B cell (primary cell): ENCODE data around the gene SLC2A4. TPM values are rescaled to one million over a fixed set of nuclear protein-coding genes. Genes with fewer than 3 reads are reported as not detected.

ENCODE experiments used
- ATAC-seq: fragments of 200-7000 bp; cut with Tn5 transposase; one replicate; pipeline ENCODE4 v1.10.0; 2021; ENCODE audit warnings: low read depth, mild to moderate bottlenecking, moderate number of reproducible peaks, moderate library complexity
- CTCF ChIA-PET: fragments of 350-600 bp; sonication (Branson Sonifier 250); formaldehyde crosslinking; loops from one replicate; lab custom pipeline; 2021; ENCODE audit warnings: antibody characterized with exemption, inconsistent platforms; lab: Charles Lee
- POLR2A ChIA-PET: fragments of 350-600 bp; sonication (Branson Sonifier 250); formaldehyde crosslinking; loops from one replicate; lab custom pipeline; 2021; ENCODE audit warnings: antibody characterized with exemption; lab: Charles Lee
- DNase-seq: peaks from one replicate; pipeline ENCODE4 v3.0.0; 2013
- H2AFZ ChIP-seq: 2 replicates; pipeline ENCODE4 v1.6.1; 2012; ENCODE audit warnings: mild to moderate bottlenecking, low read depth, low read length; ENCODE audit not compliant: insufficient read depth, poor library complexity, severe bottlenecking
- H3K27ac ChIP-seq, 2 donors: 1 replicate in 1 of 2; 2 replicates in 1 of 2; pipeline ENCODE4 v1.5.1; 2012 to 2013; ENCODE audit warnings: low read length in 2 of 2, mild to moderate bottlenecking in 2 of 2, moderate library complexity in 1 of 2
- H3K27me3 ChIP-seq, 4 experiments: fragments of 200-600 bp in 1 of 4; sonication (generic) in 1 of 4; replicated peaks in 1 of 4; 1 replicate in 2 of 4; 2 replicates in 2 of 4; pipeline versions ENCODE4 v1.6.1 to v1.7.0; 2013 to 2016; ENCODE audit warnings: low read length in 3 of 4, mild to moderate bottlenecking in 2 of 4, mixed read lengths in 1 of 4, moderate library complexity in 1 of 4; ENCODE audit not compliant: insufficient read depth in 4 of 4, control insufficient read depth in 3 of 4; ENCODE audit errors: control extremely low read depth in 1 of 4
- H3K36me3 ChIP-seq, 2 experiments: replicated peaks in 1 of 2; 1 replicate in 1 of 2; 2 replicates in 1 of 2; pipeline versions ENCODE4 v1.6.1 to v1.7.1; 2013; ENCODE audit warnings: low read length in 1 of 2; ENCODE audit not compliant: insufficient read depth in 2 of 2, control insufficient read depth in 1 of 2; ENCODE audit errors: control extremely low read depth in 1 of 2, extremely low read depth in 1 of 2
- H3K4me1 ChIP-seq, 2 donors: fragments of 200-600 bp in 1 of 2; sonication (generic) in 1 of 2; 1 replicate in 1 of 2; 2 replicates in 1 of 2; pipeline versions ENCODE4 v1.5.1 to v1.6.1; 2013 to 2017; ENCODE audit warnings: low read length in 2 of 2; ENCODE audit not compliant: control insufficient read depth in 2 of 2, insufficient read depth in 2 of 2
- H3K4me2 ChIP-seq: replicated peaks from 2 replicates; pipeline ENCODE3; 2012; ENCODE audit warnings: mild to moderate bottlenecking, low read depth, low read length; ENCODE audit not compliant: poor library complexity, severe bottlenecking
- H3K4me3 ChIP-seq, 5 experiments: fragments of 200-600 bp in 1 of 5; sonication (generic) in 1 of 5; 1 replicate in 3 of 5; 2 replicates in 2 of 5; pipeline versions ENCODE4 v1.5.1 to v1.7.0; 2011 to 2016; ENCODE audit warnings: low read length in 4 of 5, mild to moderate bottlenecking in 4 of 5, low read depth in 2 of 5, control low read depth in 1 of 5, moderate library complexity in 1 of 5; ENCODE audit not compliant: insufficient read depth in 1 of 5; ENCODE audit errors: control extremely low read depth in 1 of 5, extremely low read depth in 1 of 5
- H3K79me2 ChIP-seq: fragments of 200-600 bp; sonication (generic); one replicate; pipeline ENCODE4 v1.6.0; 2016; ENCODE audit warnings: low read length; ENCODE audit not compliant: control insufficient read depth, insufficient read depth
- H3K9ac ChIP-seq: fragments of 200-600 bp; sonication (generic); 2 replicates; pipeline ENCODE4 v1.6.1; 2017; ENCODE audit warnings: mild to moderate bottlenecking, low read length, moderate library complexity
- H3K9me3 ChIP-seq, 3 donors: one replicate each; pipeline versions ENCODE4 v1.6.1 to v1.7.1; 2013; ENCODE audit warnings: low read length in 2 of 3; ENCODE audit not compliant: control insufficient read depth in 2 of 3, insufficient read depth in 1 of 3; ENCODE audit errors: control extremely low read depth in 1 of 3
- H4K20me1 ChIP-seq: 2 replicates; pipeline ENCODE4 v1.6.0; 2012; ENCODE audit warnings: mild to moderate bottlenecking, low read length; ENCODE audit not compliant: insufficient read depth, control insufficient read depth, poor library complexity, severe bottlenecking
- H3K27ac Mint-ChIP-seq: one replicate; pipeline ENCODE4 v1.8.0; 2021; ENCODE audit warnings: mixed read lengths
- H3K27me3 Mint-ChIP-seq: one replicate; pipeline ENCODE4 v1.8.0; 2021; ENCODE audit warnings: mixed read lengths
- H3K4me1 Mint-ChIP-seq: one replicate; pipeline ENCODE4 v1.8.0; 2021; ENCODE audit warnings: mixed read lengths
- H3K4me3 Mint-ChIP-seq: one replicate; pipeline ENCODE4 v1.8.0; 2021; ENCODE audit warnings: mixed read lengths
- H3K9me3 Mint-ChIP-seq: one replicate; pipeline ENCODE4 v1.8.0; 2022; ENCODE audit warnings: mixed read lengths; ENCODE audit not compliant: insufficient read depth
- EZH2 ChIP-seq: IDR thresholded peaks from 2 replicates; pipeline ENCODE4 v1.6.1; 2012; ENCODE audit warnings: borderline replicate concordance, low read depth, mild to moderate bottlenecking, moderate library complexity, low read length; ENCODE audit not compliant: insufficient read depth, poor library complexity, severe bottlenecking
- WGBS: methylation state at CpG from one replicate; pipeline ENCODE4 v1.1.5; 2013; ENCODE audit warnings: missing lambda C conversion rate; ENCODE audit not compliant: insufficient coverage; 5-methylcytosine and 5-hydroxymethylcytosine counted together
- intact Hi-C: fragments of 100-400 bp; cut with micrococcal nuclease; formaldehyde crosslinking; loops from one replicate; pipeline ENCODE4 v1.10.0; 2022
- polyA plus RNA-seq: library from polyadenylated mRNA; depleted of rRNA; stranded (reverse); fragments of >200 nt; gene quantifications from 2 replicates; pipeline ENCODE4 v1.2.3, GENCODE V29; 2012
- total RNA-seq, 2 donors: library from RNA; stranded (reverse); fragments of 120-200 nt in 1 of 2; gene quantifications; 1 replicate in 1 of 2; 2 replicates in 1 of 2; pipeline versions ENCODE4 v1.2.3 to v1.2.4, GENCODE V29; 2013 to 2022
- TF ChIP-seq, protein P1 (sequence below): fragments of 200-600 bp; IDR thresholded peaks from one replicate; pipeline ENCODE4 v1.8.0; 2022; ENCODE audit warnings: antibody characterized with exemption, mild to moderate bottlenecking

Gene SLC2A4
- total and polyA plus RNA-seq, 2 donors (not counting 1 experiment from before 2014, with no cell fraction given) = not detected

DNA sequence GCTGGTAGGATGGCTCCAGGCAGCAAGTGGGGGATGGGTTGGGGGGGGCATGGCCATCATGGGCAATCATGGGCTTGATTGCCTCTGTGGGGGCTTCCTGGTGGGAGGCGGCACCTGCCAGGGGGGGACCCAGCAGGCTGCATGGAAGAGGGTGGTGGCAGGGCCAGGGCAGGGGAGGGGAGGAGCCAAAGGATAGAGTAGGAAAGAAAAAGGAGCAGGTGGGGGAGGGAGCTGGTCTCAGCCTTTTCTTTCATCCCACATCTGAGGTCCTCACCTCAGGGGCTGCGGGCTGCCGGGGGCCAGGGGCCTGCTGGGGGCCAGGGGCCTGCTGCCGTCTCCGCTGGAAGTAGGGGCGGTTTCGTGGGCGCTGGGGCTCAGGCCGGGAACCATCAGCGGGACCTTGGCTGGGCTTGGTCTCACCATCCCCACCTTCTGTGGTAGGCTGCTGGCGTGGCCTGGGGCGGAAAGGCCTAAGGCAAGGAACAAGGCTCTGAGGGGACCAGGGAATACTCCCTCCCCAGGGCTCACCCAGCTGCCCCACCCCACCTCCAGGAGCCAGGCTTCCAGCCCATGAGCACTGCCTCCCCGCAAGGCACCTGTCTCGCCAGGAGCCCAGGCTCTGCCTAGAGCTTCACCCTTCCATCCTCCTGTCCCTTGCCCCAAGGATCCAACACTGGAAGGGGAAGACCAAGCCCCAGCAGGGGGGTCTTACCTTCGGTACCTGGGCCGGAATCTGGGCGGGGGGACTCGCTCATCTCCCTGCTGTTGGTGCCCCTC, 7.9 kb downstream of the SLC2A4 start:
- H3K27me3 Mint-ChIP-seq = peaks cover 40% of the 10 kb centered on the region
- no peaks in the 10 kb centered on the region for H3K79me2 ChIP-seq
- intact Hi-C loops = loop anchor here (10.0 kb wide), 1 partner anchor 155 kb away; no protein-coding TSS in a partner anchor
- H3K9me3 ChIP-seq = peaks cover 0 to 3% (median 0%) of the 10 kb centered on the region in 3 donors
- peaks cover 0 to 50% (median 5%) of the 10 kb centered on the region in 4 experiments for H3K27me3 ChIP-seq
- no peak for DNase-seq
- 87% methylated on average over 15 of the region's 18 CpGs for WGBS
- CTCF ChIA-PET = interaction anchor here (10.9 kb wide), 1 partner anchor 8 kb away, joined by 115 read pairs; no protein-coding TSS in a partner anchor
- peaks cover 7% of the 10 kb centered on the region in 2 donors for H3K4me1 ChIP-seq
- H3K4me1 Mint-ChIP-seq = peaks cover 6% of the 10 kb centered on the region
- no peaks in the 10 kb centered on the region for H3K9me3 Mint-ChIP-seq
- POLR2A ChIA-PET = no interaction called here
- no peaks in the 10 kb centered on the region for H3K36me3 ChIP-seq
- H3K9ac ChIP-seq = no peak overlapping the region
- H2AFZ ChIP-seq = no peak overlapping the region
- no peak overlapping the region for H3K4me3 Mint-ChIP-seq
- H3K27ac Mint-ChIP-seq = no peak overlapping the region
- H3K4me2 ChIP-seq = no peak overlapping the region
- TF ChIP-seq EZH2 = no peak
- TF ChIP-seq, protein P1, sequence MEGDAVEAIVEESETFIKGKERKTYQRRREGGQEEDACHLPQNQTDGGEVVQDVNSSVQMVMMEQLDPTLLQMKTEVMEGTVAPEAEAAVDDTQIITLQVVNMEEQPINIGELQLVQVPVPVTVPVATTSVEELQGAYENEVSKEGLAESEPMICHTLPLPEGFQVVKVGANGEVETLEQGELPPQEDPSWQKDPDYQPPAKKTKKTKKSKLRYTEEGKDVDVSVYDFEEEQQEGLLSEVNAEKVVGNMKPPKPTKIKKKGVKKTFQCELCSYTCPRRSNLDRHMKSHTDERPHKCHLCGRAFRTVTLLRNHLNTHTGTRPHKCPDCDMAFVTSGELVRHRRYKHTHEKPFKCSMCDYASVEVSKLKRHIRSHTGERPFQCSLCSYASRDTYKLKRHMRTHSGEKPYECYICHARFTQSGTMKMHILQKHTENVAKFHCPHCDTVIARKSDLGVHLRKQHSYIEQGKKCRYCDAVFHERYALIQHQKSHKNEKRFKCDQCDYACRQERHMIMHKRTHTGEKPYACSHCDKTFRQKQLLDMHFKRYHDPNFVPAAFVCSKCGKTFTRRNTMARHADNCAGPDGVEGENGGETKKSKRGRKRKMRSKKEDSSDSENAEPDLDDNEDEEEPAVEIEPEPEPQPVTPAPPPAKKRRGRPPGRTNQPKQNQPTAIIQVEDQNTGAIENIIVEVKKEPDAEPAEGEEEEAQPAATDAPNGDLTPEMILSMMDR = no peak
- no peak overlapping the region for H3K4me3 ChIP-seq
- no peaks in the 10 kb centered on the region for H4K20me1 ChIP-seq
- no peak overlapping the region for H3K27ac ChIP-seq
- no peak for ATAC-seq

DNA sequence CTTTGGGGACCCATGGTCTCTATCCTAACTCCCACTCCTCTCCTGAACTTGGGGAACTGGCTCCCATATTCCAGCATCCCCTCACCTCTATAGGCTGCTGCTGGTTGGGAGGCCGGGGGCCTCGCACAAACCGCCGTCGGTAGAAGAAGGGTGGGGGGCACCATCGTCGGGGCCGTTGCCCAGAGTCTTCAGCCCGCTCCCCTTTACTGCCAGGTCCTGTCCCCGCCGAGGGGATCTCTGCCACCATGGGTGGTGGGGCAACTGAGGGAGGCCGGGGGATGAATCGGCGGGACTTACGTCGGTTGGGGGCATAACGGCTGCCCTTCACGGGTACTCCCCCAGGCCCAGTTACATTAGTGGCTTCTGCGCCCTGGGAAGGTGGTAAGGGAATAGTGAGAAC, 8.6 kb downstream of the SLC2A4 start:
- H3K4me1 ChIP-seq = peaks cover 12 to 14% of the 10 kb centered on the region in 2 donors
- H3K9ac ChIP-seq = no peak overlapping the region
- no peak overlapping the region for H3K27ac ChIP-seq
- no peak overlapping the region for H2AFZ ChIP-seq
- Mint-ChIP-seq H3K4me3 (no peak overlapping the region), H3K4me1 (peaks cover 10% of the 10 kb centered on the region), H3K27ac (no peak overlapping the region), H3K27me3 (peaks cover 44% of the 10 kb centered on the region), H3K9me3 (no peaks in the 10 kb centered on the region)
- TF ChIP-seq EZH2 = no peak
- TF ChIP-seq, protein P1 = no peak
- intact Hi-C loops = loop anchor here (10.0 kb wide), 1 partner anchor 155 kb away; no protein-coding TSS in a partner anchor
- ATAC-seq (no peak), DNase-seq (no peak)
- no peak overlapping the region for H3K4me3 ChIP-seq
- CTCF ChIA-PET = interaction anchor here (1.1 to 1.9 kb wide), 2 partner anchors 9 to 69 kb away, joined by 3 to 7 read pairs; partner anchors contain the start of gene SLC2A4
- H3K27me3 ChIP-seq = peaks cover 0 to 48% (median 8%) of the 10 kb centered on the region in 4 experiments
- POLR2A ChIA-PET = no interaction called here
- H3K79me2 ChIP-seq = no peaks in the 10 kb centered on the region
- no peak overlapping the region for H3K4me2 ChIP-seq
- no peaks in the 10 kb centered on the region for H3K36me3 ChIP-seq
- peaks cover 0 to 4% (median 0%) of the 10 kb centered on the region in 3 donors for H3K9me3 ChIP-seq
- WGBS = 95% methylated on average over 17 of the region's 19 CpGs
- H4K20me1 ChIP-seq = no peaks in the 10 kb centered on the region
